Loucy (cell line): Measurements from ENCODE around the gene TMEM18.

ENCODE experiments used
- CTCF ChIP-seq: fragments of 200-600 bp; sonication (generic); conservative IDR thresholded peaks from 2 replicates; pipeline ENCODE4 v1.5.1; 2014; ENCODE audit warnings: mild to moderate bottlenecking, antibody characterized with exemption, low read length
- EZH2phosphoT487 ChIP-seq: fragments of 200-600 bp; IDR thresholded peaks from 2 replicates; pipeline ENCODE4 v1.6.1; 2018; ENCODE audit warnings: antibody characterized with exemption, mild to moderate bottlenecking, moderate library complexity, borderline replicate concordance

- no peak for TF ChIP-seq CTCF
- TF ChIP-seq EZH2phosphoT487, result no peak
Measured at GRCh38 chr2:644871-645270, 32.3 kb downstream of the TMEM18 start.
